ENCODE measurements around the gene ESPNL.

Gene ESPNL

DNA sequence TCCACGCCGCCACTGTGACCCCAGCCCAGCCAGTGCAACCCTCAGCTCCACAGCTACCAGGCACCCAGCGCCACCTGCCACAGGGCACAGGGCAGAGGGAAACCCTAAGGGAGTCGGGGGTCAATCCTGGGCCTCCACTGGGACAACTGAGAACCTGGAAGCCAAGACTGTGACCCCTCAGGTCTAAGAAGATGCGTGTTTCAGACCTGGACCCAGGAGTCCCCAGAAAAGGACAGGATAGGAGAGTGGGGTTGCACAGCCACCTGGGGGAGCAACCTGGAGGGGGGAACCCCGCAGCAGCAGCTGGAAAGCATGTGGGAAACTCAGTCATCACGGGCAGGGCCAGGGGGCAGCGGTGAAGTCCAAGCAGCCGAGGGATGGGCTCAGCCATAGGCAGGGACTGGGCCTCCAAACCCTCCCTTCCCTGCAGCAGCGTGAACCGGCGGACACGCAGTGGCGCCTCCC is 4.1 kb downstream of the ESPNL start:
- Histone ChIP-seq H3K9me3 (ENCODE audit: control insufficient read depth, low read length) (no peaks in the 10 kb centered on the region), H3K79me2 (no peaks in the 10 kb centered on the region), H3K4me2 (ENCODE audit: low read length) (no peak overlapping the region), H2AFZ (no peak overlapping the region), H3K9ac (no peak overlapping the region), H3K4me1 (no peaks in the 10 kb centered on the region), H3K27ac (no peak overlapping the region), H3K36me3 (ENCODE audit: control insufficient read depth, insufficient read depth, low read length) (no peaks in the 10 kb centered on the region), H3K4me3 (ENCODE audit: low read depth, low read length) (no peak overlapping the region), H3K27me3 (ENCODE audit: control insufficient read depth, insufficient read depth, low read length) (no peaks in the 10 kb centered on the region)
- TF ChIP-seq, protein P1, sequence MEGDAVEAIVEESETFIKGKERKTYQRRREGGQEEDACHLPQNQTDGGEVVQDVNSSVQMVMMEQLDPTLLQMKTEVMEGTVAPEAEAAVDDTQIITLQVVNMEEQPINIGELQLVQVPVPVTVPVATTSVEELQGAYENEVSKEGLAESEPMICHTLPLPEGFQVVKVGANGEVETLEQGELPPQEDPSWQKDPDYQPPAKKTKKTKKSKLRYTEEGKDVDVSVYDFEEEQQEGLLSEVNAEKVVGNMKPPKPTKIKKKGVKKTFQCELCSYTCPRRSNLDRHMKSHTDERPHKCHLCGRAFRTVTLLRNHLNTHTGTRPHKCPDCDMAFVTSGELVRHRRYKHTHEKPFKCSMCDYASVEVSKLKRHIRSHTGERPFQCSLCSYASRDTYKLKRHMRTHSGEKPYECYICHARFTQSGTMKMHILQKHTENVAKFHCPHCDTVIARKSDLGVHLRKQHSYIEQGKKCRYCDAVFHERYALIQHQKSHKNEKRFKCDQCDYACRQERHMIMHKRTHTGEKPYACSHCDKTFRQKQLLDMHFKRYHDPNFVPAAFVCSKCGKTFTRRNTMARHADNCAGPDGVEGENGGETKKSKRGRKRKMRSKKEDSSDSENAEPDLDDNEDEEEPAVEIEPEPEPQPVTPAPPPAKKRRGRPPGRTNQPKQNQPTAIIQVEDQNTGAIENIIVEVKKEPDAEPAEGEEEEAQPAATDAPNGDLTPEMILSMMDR (IDR thresholded peaks at IDR 0.05) = no peak

DNA sequence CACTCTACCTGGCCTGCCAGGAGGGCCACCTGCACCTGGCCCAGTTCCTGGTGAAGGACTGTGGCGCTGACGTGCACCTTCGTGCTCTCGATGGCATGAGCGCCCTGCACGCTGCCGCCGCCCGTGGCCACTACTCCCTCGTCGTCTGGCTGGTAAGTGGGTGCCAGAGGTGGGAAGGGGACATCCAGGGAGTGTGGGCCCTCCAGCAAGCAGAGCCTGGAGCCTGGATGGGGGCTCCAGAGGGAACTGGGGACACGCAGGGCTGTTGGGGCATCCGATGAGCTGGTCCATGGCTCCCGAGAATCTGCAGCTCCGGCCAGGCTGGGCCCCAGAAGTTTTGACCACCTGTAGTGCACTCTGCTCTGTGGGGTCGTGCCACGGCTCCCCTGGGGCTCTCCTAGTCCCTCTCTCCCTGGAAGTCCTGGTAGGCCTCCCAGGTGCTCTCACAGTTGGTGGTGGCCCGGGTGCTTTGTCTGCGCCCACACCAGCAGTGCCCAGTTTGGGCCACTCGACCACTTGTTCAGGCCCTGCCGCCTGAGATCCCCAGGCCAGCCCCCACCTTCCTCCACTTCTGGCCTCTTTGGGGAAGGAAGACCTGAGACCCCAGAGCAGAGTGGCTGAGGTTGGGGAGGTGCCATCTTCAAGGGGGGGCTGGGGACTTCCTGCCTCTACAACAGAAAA is 4.7 kb downstream of the ESPNL start:
- Histone ChIP-seq H2AFZ (no peak overlapping the region), H3K4me2 (ENCODE audit: low read length) (no peak overlapping the region), H3K9ac (no peak overlapping the region), H3K79me2 (no peaks in the 10 kb centered on the region), H3K4me3 (ENCODE audit: low read depth, low read length) (no peak overlapping the region), H3K27ac (no peak overlapping the region), H3K4me1 (no peaks in the 10 kb centered on the region), H3K9me3 (ENCODE audit: control insufficient read depth, low read length) (no peaks in the 10 kb centered on the region), H3K36me3 (ENCODE audit: control insufficient read depth, insufficient read depth, low read length) (no peaks in the 10 kb centered on the region), H3K27me3 (ENCODE audit: control insufficient read depth, insufficient read depth, low read length) (no peaks in the 10 kb centered on the region)
- TF ChIP-seq, protein P1 (IDR thresholded peaks at IDR 0.05) = no peak

DNA sequence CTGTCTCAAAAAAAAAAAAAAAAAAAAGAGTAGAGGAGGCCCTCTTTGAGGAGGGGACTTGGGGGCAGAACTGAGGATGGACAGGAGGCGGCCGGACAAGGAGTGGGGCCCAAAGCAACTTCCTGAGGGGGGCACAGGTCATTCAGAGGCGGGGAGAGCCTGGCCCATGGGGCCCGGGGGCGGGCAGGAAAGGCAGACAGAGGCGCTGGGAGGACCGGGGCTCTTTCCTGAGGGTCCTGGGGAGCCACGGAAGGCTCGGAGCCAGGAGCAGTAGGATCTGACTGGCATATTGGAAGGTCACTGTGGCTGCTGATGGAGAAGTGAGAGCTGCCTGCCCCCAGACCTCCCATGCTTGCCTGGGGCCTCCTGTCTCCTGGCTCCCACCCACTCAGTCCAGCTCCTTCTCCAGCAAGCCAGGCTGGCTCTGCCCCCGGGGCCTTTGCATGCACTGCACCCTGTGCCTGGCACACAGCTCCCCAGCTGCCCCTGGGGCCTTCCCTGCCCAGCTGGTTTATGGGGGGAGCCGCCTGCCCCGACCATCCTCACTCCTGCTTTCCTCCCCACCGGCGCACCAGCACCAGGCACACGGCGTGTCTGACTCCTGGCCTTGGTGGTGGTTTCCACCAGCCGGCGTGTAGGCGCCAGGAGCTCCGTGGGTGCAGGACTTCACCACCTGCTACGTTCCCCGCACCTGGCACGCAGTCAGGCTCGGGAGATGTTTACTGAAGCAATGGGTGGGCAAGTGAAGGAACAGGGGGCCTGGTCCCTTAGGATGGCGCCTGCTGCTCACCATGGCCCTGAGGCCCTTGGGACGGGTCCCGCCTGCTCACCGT is 5.6 kb downstream of the ESPNL start:
- Histone ChIP-seq H3K4me3 (ENCODE audit: low read depth, low read length) (no peak overlapping the region), H3K9me3 (ENCODE audit: control insufficient read depth, low read length) (no peaks in the 10 kb centered on the region), H3K9ac (no peak overlapping the region), H2AFZ (no peak overlapping the region), H3K27ac (no peak overlapping the region), H3K4me1 (no peaks in the 10 kb centered on the region), H3K36me3 (ENCODE audit: control insufficient read depth, insufficient read depth, low read length) (no peaks in the 10 kb centered on the region), H3K4me2 (ENCODE audit: low read length) (no peak overlapping the region), H3K79me2 (no peaks in the 10 kb centered on the region), H3K27me3 (ENCODE audit: control insufficient read depth, insufficient read depth, low read length) (no peaks in the 10 kb centered on the region)
- TF ChIP-seq, protein P1 (IDR thresholded peaks at IDR 0.05) = no peak

DNA sequence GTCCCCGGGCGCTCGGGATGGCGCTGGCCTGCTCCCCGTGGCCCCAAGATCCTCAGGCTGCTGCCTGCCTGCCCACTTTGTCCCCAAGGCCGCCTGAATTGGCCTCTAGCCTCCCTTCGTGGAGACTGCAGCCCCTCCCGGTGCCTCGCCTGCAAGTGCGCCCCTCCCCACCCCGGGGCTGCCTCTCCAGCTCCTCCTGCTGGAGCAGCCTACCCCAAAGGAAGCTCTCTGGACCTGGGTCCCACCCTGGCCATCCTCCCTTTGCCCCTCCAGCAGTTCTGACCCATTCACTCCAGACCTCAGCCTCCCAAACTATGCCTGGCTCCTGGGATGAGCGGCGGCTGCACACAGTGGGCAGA is 6.2 kb downstream of the ESPNL start:
- Histone ChIP-seq H3K36me3 (ENCODE audit: control insufficient read depth, insufficient read depth, low read length) (no peaks in the 10 kb centered on the region), H3K9ac (no peak overlapping the region)
- TF ChIP-seq, protein P1 (IDR thresholded peaks at IDR 0.05) = no peak

More for the DNA sequence above, 6.2 kb downstream of the ESPNL start:
- Histone ChIP-seq H3K79me2 (no peaks in the 10 kb centered on the region), H2AFZ (no peak overlapping the region), H3K4me3 (ENCODE audit: low read depth, low read length) (no peak overlapping the region), H3K9me3 (ENCODE audit: control insufficient read depth, low read length) (no peaks in the 10 kb centered on the region), H3K27me3 (ENCODE audit: control insufficient read depth, insufficient read depth, low read length) (no peaks in the 10 kb centered on the region), H3K4me2 (ENCODE audit: low read length) (no peak overlapping the region), H3K4me1 (no peaks in the 10 kb centered on the region), H3K27ac (no peak overlapping the region)

Measured in parathyroid adenoma (tissue), 2 donors.